B cell (primary cell): ENCODE results near the gene DAZAP1. TPM values are rescaled to one million over a fixed set of nuclear protein-coding genes. Genes with fewer than 3 reads are reported as not detected.

Experiments used
- ATAC-seq: fragments of 200-7000 bp; cut with Tn5 transposase; one replicate; pipeline ENCODE4 v1.10.0; 2021; ENCODE audit warnings: low read depth, mild to moderate bottlenecking, moderate number of reproducible peaks, moderate library complexity
- CTCF ChIA-PET: fragments of 350-600 bp; sonication (Branson Sonifier 250); formaldehyde crosslinking; loops from one replicate; lab custom pipeline; 2021; ENCODE audit warnings: antibody characterized with exemption, inconsistent platforms; lab: Charles Lee
- POLR2A ChIA-PET: fragments of 350-600 bp; sonication (Branson Sonifier 250); formaldehyde crosslinking; loops from one replicate; lab custom pipeline; 2021; ENCODE audit warnings: antibody characterized with exemption; lab: Charles Lee
- DNase-seq: peaks from one replicate; pipeline ENCODE4 v3.0.0; 2013
- H2AFZ ChIP-seq: 2 replicates; pipeline ENCODE4 v1.6.1; 2012; ENCODE audit warnings: mild to moderate bottlenecking, low read depth, low read length; ENCODE audit not compliant: insufficient read depth, poor library complexity, severe bottlenecking
- H3K27ac ChIP-seq, 2 donors: 1 replicate in 1 of 2; 2 replicates in 1 of 2; pipeline ENCODE4 v1.5.1; 2012 to 2013; ENCODE audit warnings: low read length in 2 of 2, mild to moderate bottlenecking in 2 of 2, moderate library complexity in 1 of 2
- H3K27me3 ChIP-seq, 4 experiments: fragments of 200-600 bp in 1 of 4; sonication (generic) in 1 of 4; replicated peaks in 1 of 4; 1 replicate in 2 of 4; 2 replicates in 2 of 4; pipeline versions ENCODE4 v1.6.1 to v1.7.0; 2013 to 2016; ENCODE audit warnings: low read length in 3 of 4, mild to moderate bottlenecking in 2 of 4, mixed read lengths in 1 of 4, moderate library complexity in 1 of 4; ENCODE audit not compliant: insufficient read depth in 4 of 4, control insufficient read depth in 3 of 4; ENCODE audit errors: control extremely low read depth in 1 of 4
- H3K36me3 ChIP-seq, 2 experiments: replicated peaks in 1 of 2; 1 replicate in 1 of 2; 2 replicates in 1 of 2; pipeline versions ENCODE4 v1.6.1 to v1.7.1; 2013; ENCODE audit warnings: low read length in 1 of 2; ENCODE audit not compliant: insufficient read depth in 2 of 2, control insufficient read depth in 1 of 2; ENCODE audit errors: control extremely low read depth in 1 of 2, extremely low read depth in 1 of 2
- H3K4me1 ChIP-seq, 2 donors: fragments of 200-600 bp in 1 of 2; sonication (generic) in 1 of 2; 1 replicate in 1 of 2; 2 replicates in 1 of 2; pipeline versions ENCODE4 v1.5.1 to v1.6.1; 2013 to 2017; ENCODE audit warnings: low read length in 2 of 2; ENCODE audit not compliant: control insufficient read depth in 2 of 2, insufficient read depth in 2 of 2
- H3K4me2 ChIP-seq: replicated peaks from 2 replicates; pipeline ENCODE3; 2012; ENCODE audit warnings: mild to moderate bottlenecking, low read depth, low read length; ENCODE audit not compliant: poor library complexity, severe bottlenecking
- H3K4me3 ChIP-seq, 5 experiments: fragments of 200-600 bp in 1 of 5; sonication (generic) in 1 of 5; 1 replicate in 3 of 5; 2 replicates in 2 of 5; pipeline versions ENCODE4 v1.5.1 to v1.7.0; 2011 to 2016; ENCODE audit warnings: low read length in 4 of 5, mild to moderate bottlenecking in 4 of 5, low read depth in 2 of 5, control low read depth in 1 of 5, moderate library complexity in 1 of 5; ENCODE audit not compliant: insufficient read depth in 1 of 5; ENCODE audit errors: control extremely low read depth in 1 of 5, extremely low read depth in 1 of 5
- H3K79me2 ChIP-seq: fragments of 200-600 bp; sonication (generic); one replicate; pipeline ENCODE4 v1.6.0; 2016; ENCODE audit warnings: low read length; ENCODE audit not compliant: control insufficient read depth, insufficient read depth
- H3K9ac ChIP-seq: fragments of 200-600 bp; sonication (generic); 2 replicates; pipeline ENCODE4 v1.6.1; 2017; ENCODE audit warnings: mild to moderate bottlenecking, low read length, moderate library complexity
- H3K9me3 ChIP-seq, 3 donors: one replicate each; pipeline versions ENCODE4 v1.6.1 to v1.7.1; 2013; ENCODE audit warnings: low read length in 2 of 3; ENCODE audit not compliant: control insufficient read depth in 2 of 3, insufficient read depth in 1 of 3; ENCODE audit errors: control extremely low read depth in 1 of 3
- H4K20me1 ChIP-seq: 2 replicates; pipeline ENCODE4 v1.6.0; 2012; ENCODE audit warnings: mild to moderate bottlenecking, low read length; ENCODE audit not compliant: insufficient read depth, control insufficient read depth, poor library complexity, severe bottlenecking
- H3K27ac Mint-ChIP-seq: one replicate; pipeline ENCODE4 v1.8.0; 2021; ENCODE audit warnings: mixed read lengths
- H3K27me3 Mint-ChIP-seq: one replicate; pipeline ENCODE4 v1.8.0; 2021; ENCODE audit warnings: mixed read lengths
- H3K4me1 Mint-ChIP-seq: one replicate; pipeline ENCODE4 v1.8.0; 2021; ENCODE audit warnings: mixed read lengths
- H3K4me3 Mint-ChIP-seq: one replicate; pipeline ENCODE4 v1.8.0; 2021; ENCODE audit warnings: mixed read lengths
- H3K9me3 Mint-ChIP-seq: one replicate; pipeline ENCODE4 v1.8.0; 2022; ENCODE audit warnings: mixed read lengths; ENCODE audit not compliant: insufficient read depth
- EZH2 ChIP-seq: IDR thresholded peaks from 2 replicates; pipeline ENCODE4 v1.6.1; 2012; ENCODE audit warnings: borderline replicate concordance, low read depth, mild to moderate bottlenecking, moderate library complexity, low read length; ENCODE audit not compliant: insufficient read depth, poor library complexity, severe bottlenecking
- WGBS: methylation state at CpG from one replicate; pipeline ENCODE4 v1.1.5; 2013; ENCODE audit warnings: missing lambda C conversion rate; ENCODE audit not compliant: insufficient coverage; 5-methylcytosine and 5-hydroxymethylcytosine counted together
- intact Hi-C: fragments of 100-400 bp; cut with micrococcal nuclease; formaldehyde crosslinking; loops from one replicate; pipeline ENCODE4 v1.10.0; 2022
- polyA plus RNA-seq: library from polyadenylated mRNA; depleted of rRNA; stranded (reverse); fragments of >200 nt; gene quantifications from 2 replicates; pipeline ENCODE4 v1.2.3, GENCODE V29; 2012
- total RNA-seq, 2 donors: library from RNA; stranded (reverse); fragments of 120-200 nt in 1 of 2; gene quantifications; 1 replicate in 1 of 2; 2 replicates in 1 of 2; pipeline versions ENCODE4 v1.2.3 to v1.2.4, GENCODE V29; 2013 to 2022
- TF ChIP-seq, protein P1 (sequence below): fragments of 200-600 bp; IDR thresholded peaks from one replicate; pipeline ENCODE4 v1.8.0; 2022; ENCODE audit warnings: antibody characterized with exemption, mild to moderate bottlenecking

DAZAP1 gene
- total and polyA plus RNA-seq, 2 donors (not counting 1 experiment from before 2014, with no cell fraction given), result 54.8 to 125 TPM

DNA sequence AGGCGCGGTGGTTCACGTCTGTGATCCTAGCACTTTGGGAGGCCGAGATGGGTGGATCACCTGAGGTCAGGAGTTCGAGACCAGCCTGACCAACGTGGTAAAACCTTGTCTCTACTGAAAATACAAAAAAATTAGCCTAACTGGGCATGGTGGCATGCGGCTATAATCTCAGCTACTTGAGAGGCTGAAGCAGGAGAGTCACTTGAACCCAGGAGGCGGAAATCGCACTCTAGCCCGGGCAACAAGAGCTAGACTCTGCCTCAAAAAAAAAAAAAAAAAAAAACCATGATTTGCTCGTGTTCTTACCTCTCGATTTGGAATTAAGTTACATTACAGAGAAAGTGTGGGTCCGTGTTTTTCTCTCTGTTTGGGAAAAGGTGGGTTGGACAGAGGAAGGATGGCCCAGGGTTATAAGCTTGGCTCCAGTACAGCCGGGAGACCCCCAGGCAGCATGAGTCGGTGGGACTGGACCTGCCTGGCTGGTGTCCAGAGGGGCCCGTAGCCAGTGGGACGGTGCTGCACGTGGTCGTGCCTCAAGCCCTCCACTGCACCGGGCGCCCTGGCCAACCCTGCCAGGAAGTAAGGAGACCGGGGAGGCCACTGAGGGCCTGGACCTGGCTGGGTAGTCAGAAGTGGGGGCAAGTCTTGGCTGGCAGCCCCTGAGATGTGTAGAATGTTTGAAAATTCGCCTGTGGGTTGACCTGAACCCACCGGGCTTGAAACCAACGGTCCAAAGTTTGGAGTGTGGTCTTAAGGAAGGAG, 34.5 kb downstream of the DAZAP1 start:
- H3K4me1 ChIP-seq, result peaks cover 23 to 32% of the 10 kb centered on the region in 2 donors
- peaks cover 21% of the 10 kb centered on the region for H3K79me2 ChIP-seq
- H3K9me3 ChIP-seq, result peaks cover 0 to 2% (median 0%) of the 10 kb centered on the region in 3 donors
- DNase-seq, result no peak
- peaks cover 0 to 13% (median 4%) of the 10 kb centered on the region in 4 experiments for H3K27me3 ChIP-seq
- H4K20me1 ChIP-seq, result peaks cover 70% of the 10 kb centered on the region
- no peaks in the 10 kb centered on the region for H3K9me3 Mint-ChIP-seq
- H3K4me1 Mint-ChIP-seq, result peaks cover 30% of the 10 kb centered on the region
- whole genome bisulfite sequencing, result 95% methylated on average over 17 of the region's 25 CpGs
- POLR2A ChIA-PET, result no interaction called here
- TF ChIP-seq, protein P1, sequence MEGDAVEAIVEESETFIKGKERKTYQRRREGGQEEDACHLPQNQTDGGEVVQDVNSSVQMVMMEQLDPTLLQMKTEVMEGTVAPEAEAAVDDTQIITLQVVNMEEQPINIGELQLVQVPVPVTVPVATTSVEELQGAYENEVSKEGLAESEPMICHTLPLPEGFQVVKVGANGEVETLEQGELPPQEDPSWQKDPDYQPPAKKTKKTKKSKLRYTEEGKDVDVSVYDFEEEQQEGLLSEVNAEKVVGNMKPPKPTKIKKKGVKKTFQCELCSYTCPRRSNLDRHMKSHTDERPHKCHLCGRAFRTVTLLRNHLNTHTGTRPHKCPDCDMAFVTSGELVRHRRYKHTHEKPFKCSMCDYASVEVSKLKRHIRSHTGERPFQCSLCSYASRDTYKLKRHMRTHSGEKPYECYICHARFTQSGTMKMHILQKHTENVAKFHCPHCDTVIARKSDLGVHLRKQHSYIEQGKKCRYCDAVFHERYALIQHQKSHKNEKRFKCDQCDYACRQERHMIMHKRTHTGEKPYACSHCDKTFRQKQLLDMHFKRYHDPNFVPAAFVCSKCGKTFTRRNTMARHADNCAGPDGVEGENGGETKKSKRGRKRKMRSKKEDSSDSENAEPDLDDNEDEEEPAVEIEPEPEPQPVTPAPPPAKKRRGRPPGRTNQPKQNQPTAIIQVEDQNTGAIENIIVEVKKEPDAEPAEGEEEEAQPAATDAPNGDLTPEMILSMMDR, result no peak
- TF ChIP-seq EZH2, result no peak
- CTCF ChIA-PET, result interaction anchor here (0.7 kb wide), 1 partner anchor 197 kb away, joined by 3 read pairs; no protein-coding TSS in a partner anchor
- H3K4me3 ChIP-seq, result no peak overlapping the region
- intact Hi-C loops, result no loop called here
- H3K4me2 ChIP-seq, result no peak overlapping the region
- peaks cover 3% of the 10 kb centered on the region for H3K27me3 Mint-ChIP-seq
- H3K27ac ChIP-seq, result no peak overlapping the region
- H2AFZ ChIP-seq, result no peak overlapping the region
- H3K27ac Mint-ChIP-seq, result no peak overlapping the region
- no peak for ATAC-seq
- no peak overlapping the region for H3K9ac ChIP-seq
- peak overlapping the region; percentile 49 for H3K4me3 Mint-ChIP-seq
- peaks cover 0 to 26% of the 10 kb centered on the region in 2 experiments for H3K36me3 ChIP-seq
